GM23338 (cell line): ENCODE measurements around the gene BABAM1. TPM values are rescaled to one million over a fixed set of nuclear protein-coding genes. Genes with fewer than 3 reads are reported as not detected.

Experiments used
- ATAC-seq: fragments of 200-7000 bp; cut with Tn5 transposase; 3 replicates; pipeline ENCODE4 v1.9.1; 2020
- DNase-seq: peaks from one replicate; pipeline ENCODE4 v3.0.0-alpha.2; 2015; ENCODE audit warnings: low spot score
- H2AFZ ChIP-seq: fragments of 200-600 bp; sonication (generic); 2 replicates; pipeline ENCODE4 v1.8.0; 2016; ENCODE audit warnings: antibody characterized with exemption, mild to moderate bottlenecking, moderate library complexity
- H3F3A ChIP-seq: fragments of 200-600 bp; sonication (generic); replicated peaks from 2 replicates; pipeline ENCODE4 v1.8.0; 2017; ENCODE audit warnings: antibody characterized with exemption, mixed run types, low read depth
- H3K27ac ChIP-seq: fragments of 200-600 bp; sonication (generic); 2 replicates; pipeline ENCODE4 v1.6.1; 2016; ENCODE audit warnings: low read depth
- H3K27me3 ChIP-seq: fragments of 200-600 bp; sonication (generic); 2 replicates; pipeline ENCODE4 v1.8.0; 2016; ENCODE audit warnings: mild to moderate bottlenecking, mixed run types, moderate library complexity; ENCODE audit not compliant: insufficient read depth
- H3K36me3 ChIP-seq: fragments of 200-600 bp; sonication (generic); 2 replicates; pipeline ENCODE4 v1.8.0; 2016; ENCODE audit warnings: mild to moderate bottlenecking; ENCODE audit not compliant: insufficient read depth
- H3K4me1 ChIP-seq: fragments of 200-600 bp; sonication (generic); 2 replicates; pipeline ENCODE4 v1.8.0; 2016; ENCODE audit warnings: mild to moderate bottlenecking, moderate library complexity; ENCODE audit not compliant: insufficient read depth
- H3K4me2 ChIP-seq: fragments of 200-600 bp; sonication (generic); 2 replicates; pipeline ENCODE4 v1.7.1; 2017; ENCODE audit warnings: mixed run types
- H3K4me3 ChIP-seq: fragments of 200-600 bp; sonication (generic); 2 replicates; pipeline ENCODE4 v1.6.1; 2016; ENCODE audit warnings: mixed run types
- H3K79me2 ChIP-seq: fragments of 200-600 bp; sonication (generic); replicated peaks from 2 replicates; pipeline ENCODE4 v1.8.0; 2017; ENCODE audit warnings: mild to moderate bottlenecking; ENCODE audit not compliant: insufficient read depth
- H3K9me2 ChIP-seq: fragments of 200-600 bp; sonication (generic); 2 replicates; pipeline ENCODE4 v1.8.0; 2017; ENCODE audit not compliant: insufficient read depth
- H4K20me1 ChIP-seq: fragments of 200-600 bp; sonication (generic); replicated peaks from 2 replicates; pipeline ENCODE4 v1.8.0; 2017; ENCODE audit warnings: mild to moderate bottlenecking; ENCODE audit not compliant: insufficient read depth
- H3K27ac Mint-ChIP-seq: 2 replicates; pipeline ENCODE4 v1.8.0; 2020; ENCODE audit warnings: inconsistent platforms, mild to moderate bottlenecking, moderate library complexity, mixed read lengths
- H3K27me3 Mint-ChIP-seq: 3 replicates; pipeline ENCODE4 v1.8.0; 2022; ENCODE audit warnings: low read depth, mild to moderate bottlenecking, moderate library complexity, mixed read lengths, inconsistent platforms; ENCODE audit not compliant: insufficient read depth, poor library complexity
- H3K36me3 Mint-ChIP-seq: 3 replicates; pipeline ENCODE4 v1.8.0; 2021; ENCODE audit warnings: low read depth, mild to moderate bottlenecking, inconsistent platforms, moderate library complexity, mixed read lengths
- H3K4me1 Mint-ChIP-seq: 3 replicates; pipeline ENCODE4 v1.8.0; 2020; ENCODE audit warnings: mild to moderate bottlenecking, inconsistent platforms, mixed read lengths
- H3K4me3 Mint-ChIP-seq: 3 replicates; pipeline ENCODE4 v1.8.0; 2021; ENCODE audit warnings: moderate library complexity, mild to moderate bottlenecking, inconsistent platforms, mixed read lengths
- H3K9me3 Mint-ChIP-seq: 3 replicates; pipeline ENCODE4 v1.8.0; 2020; ENCODE audit warnings: moderate library complexity, mild to moderate bottlenecking, inconsistent platforms, mixed read lengths
- CREB1 ChIP-seq: fragments of 250-450 bp; sonication (Bioruptor Pico); IDR thresholded peaks from 2 replicates; pipeline ENCODE4 v1.5.0; 2020; ENCODE audit warnings: low read depth, mild to moderate bottlenecking, moderate library complexity
- EZH2phosphoT487 ChIP-seq: fragments of 200-600 bp; sonication (generic); IDR thresholded peaks from one replicate; pipeline ENCODE4 v1.8.1; 2018; ENCODE audit warnings: antibody characterized with exemption; ENCODE audit not compliant: unreplicated experiment
- STAT1 ChIP-seq: IDR thresholded peaks from one replicate; pipeline ENCODE4 v1.6.1; 2016; ENCODE audit warnings: antibody characterized with exemption; ENCODE audit not compliant: unreplicated experiment
- ZNF114 ChIP-seq: fragments of 250-450 bp; sonication (Bioruptor Pico); IDR thresholded peaks from 2 replicates; pipeline ENCODE4 v1.5.0; 2020; ENCODE audit warnings: mild to moderate bottlenecking, moderate library complexity
- polyA plus RNA-seq: library from polyadenylated mRNA; unstranded; fragments of >200 nt; fragmentation: Nextera tagmentation; extraction: Ambion mirVana; gene quantifications from 2 replicates; pipeline ENCODE4 v1.2.1, GENCODE V29; 2016
- total RNA-seq: library from RNA; depleted of rRNA; stranded (reverse); fragments of >200 nt; shearing (Covaris generic); gene quantifications from 2 replicates; pipeline ENCODE4 v1.2.3, GENCODE V29; 2014
- TF ChIP-seq, protein P1 (sequence below), 2 experiments: fragments of 200-600 bp in 1 of 2; sonication (generic) in 1 of 2; conservative IDR thresholded peaks; 2 replicates each; pipeline versions ENCODE4 v1.5.1 to v1.6.1; 2016 to 2017; ENCODE audit warnings: antibody characterized with exemption in 2 of 2, low read depth in 2 of 2, mild to moderate bottlenecking in 2 of 2, moderate library complexity in 1 of 2
- TF ChIP-seq, protein P2 (sequence below): fragments of 250-450 bp; sonication (Bioruptor Pico); IDR thresholded peaks from 2 replicates; pipeline ENCODE4 v1.5.0; 2020; ENCODE audit warnings: mild to moderate bottlenecking, moderate library complexity

Gene BABAM1
- total and polyA plus RNA-seq, 2 experiments from 2014 or later, result 78.1 to 95.0 TPM

DNA sequence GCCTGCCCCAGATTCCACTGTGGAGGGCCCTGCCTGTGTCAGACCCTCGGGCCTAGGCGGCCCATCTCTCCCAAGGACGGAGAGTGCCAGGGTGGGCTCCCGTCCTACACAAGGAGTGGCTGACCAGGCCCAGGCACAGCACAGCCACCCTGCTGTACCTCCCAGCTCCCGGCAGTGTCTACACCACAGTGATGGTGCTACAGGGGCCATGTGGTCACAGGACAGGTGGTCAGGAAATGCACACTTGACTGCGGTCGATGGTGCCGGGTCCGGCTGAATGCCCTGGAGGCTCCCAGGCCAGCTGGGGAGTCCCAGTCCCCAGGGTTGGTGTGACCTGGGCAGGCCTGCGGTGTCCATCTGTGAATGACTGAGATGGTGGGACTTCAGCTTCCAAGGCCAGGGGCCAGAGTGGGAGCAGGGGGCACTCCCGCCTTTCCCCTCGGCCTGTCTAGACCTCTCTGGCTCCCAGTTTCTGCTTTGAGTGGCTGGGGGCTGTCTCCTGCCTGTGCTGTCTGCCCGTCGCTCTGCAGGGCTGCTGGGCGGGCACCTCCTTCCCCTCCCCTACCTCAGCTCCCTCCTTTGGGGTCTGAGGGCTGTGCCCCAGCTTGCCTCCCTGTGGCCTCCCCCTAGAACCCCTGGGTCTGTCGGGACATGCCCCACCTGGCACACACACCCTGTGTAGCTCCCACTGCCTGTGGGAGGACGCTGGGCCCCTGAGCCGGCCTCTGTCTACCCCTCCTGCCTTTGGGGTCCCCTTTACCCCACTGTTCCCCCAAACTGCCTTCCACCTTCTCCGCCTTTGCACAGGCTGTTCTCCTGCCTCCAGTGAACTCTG, 54.6 kb downstream of the BABAM1 start:
- Histone ChIP-seq H3K27ac (peak overlapping the region; percentile 88), H3K27me3 (no peaks in the 10 kb centered on the region), H3K9me2 (no peaks in the 10 kb centered on the region), H3K36me3 (peaks cover 5% of the 10 kb centered on the region; the same call in 1 of the 2 replicates), H3K4me2 (no peak overlapping the region), H2AFZ (no peak overlapping the region), H3F3A (peaks cover 19% of the 10 kb centered on the region), H4K20me1 (no peaks in the 10 kb centered on the region; the same call in 1 of the 2 replicates), H3K79me2 (no peaks in the 10 kb centered on the region), H3K4me1 (peaks cover 18% of the 10 kb centered on the region), H3K4me3 (no peak overlapping the region)
- no peak overlapping the region for H3K4me3 Mint-ChIP-seq
- H3K36me3 Mint-ChIP-seq, result peaks cover 35% of the 10 kb centered on the region
- peak; percentile 6; the same call in 1 of the 3 replicates for ATAC-seq
- TF ChIP-seq CREB1 (CRISPR knock-in tag), result no peak
- TF ChIP-seq STAT1, result no peak
- TF ChIP-seq EZH2phosphoT487, result no peak
- TF ChIP-seq, protein P1, sequence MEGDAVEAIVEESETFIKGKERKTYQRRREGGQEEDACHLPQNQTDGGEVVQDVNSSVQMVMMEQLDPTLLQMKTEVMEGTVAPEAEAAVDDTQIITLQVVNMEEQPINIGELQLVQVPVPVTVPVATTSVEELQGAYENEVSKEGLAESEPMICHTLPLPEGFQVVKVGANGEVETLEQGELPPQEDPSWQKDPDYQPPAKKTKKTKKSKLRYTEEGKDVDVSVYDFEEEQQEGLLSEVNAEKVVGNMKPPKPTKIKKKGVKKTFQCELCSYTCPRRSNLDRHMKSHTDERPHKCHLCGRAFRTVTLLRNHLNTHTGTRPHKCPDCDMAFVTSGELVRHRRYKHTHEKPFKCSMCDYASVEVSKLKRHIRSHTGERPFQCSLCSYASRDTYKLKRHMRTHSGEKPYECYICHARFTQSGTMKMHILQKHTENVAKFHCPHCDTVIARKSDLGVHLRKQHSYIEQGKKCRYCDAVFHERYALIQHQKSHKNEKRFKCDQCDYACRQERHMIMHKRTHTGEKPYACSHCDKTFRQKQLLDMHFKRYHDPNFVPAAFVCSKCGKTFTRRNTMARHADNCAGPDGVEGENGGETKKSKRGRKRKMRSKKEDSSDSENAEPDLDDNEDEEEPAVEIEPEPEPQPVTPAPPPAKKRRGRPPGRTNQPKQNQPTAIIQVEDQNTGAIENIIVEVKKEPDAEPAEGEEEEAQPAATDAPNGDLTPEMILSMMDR (conservative IDR thresholded peaks at IDR 0.05; ENCODE audit: low read depth in 2 of 2), result no peak
- TF ChIP-seq, protein P2, sequence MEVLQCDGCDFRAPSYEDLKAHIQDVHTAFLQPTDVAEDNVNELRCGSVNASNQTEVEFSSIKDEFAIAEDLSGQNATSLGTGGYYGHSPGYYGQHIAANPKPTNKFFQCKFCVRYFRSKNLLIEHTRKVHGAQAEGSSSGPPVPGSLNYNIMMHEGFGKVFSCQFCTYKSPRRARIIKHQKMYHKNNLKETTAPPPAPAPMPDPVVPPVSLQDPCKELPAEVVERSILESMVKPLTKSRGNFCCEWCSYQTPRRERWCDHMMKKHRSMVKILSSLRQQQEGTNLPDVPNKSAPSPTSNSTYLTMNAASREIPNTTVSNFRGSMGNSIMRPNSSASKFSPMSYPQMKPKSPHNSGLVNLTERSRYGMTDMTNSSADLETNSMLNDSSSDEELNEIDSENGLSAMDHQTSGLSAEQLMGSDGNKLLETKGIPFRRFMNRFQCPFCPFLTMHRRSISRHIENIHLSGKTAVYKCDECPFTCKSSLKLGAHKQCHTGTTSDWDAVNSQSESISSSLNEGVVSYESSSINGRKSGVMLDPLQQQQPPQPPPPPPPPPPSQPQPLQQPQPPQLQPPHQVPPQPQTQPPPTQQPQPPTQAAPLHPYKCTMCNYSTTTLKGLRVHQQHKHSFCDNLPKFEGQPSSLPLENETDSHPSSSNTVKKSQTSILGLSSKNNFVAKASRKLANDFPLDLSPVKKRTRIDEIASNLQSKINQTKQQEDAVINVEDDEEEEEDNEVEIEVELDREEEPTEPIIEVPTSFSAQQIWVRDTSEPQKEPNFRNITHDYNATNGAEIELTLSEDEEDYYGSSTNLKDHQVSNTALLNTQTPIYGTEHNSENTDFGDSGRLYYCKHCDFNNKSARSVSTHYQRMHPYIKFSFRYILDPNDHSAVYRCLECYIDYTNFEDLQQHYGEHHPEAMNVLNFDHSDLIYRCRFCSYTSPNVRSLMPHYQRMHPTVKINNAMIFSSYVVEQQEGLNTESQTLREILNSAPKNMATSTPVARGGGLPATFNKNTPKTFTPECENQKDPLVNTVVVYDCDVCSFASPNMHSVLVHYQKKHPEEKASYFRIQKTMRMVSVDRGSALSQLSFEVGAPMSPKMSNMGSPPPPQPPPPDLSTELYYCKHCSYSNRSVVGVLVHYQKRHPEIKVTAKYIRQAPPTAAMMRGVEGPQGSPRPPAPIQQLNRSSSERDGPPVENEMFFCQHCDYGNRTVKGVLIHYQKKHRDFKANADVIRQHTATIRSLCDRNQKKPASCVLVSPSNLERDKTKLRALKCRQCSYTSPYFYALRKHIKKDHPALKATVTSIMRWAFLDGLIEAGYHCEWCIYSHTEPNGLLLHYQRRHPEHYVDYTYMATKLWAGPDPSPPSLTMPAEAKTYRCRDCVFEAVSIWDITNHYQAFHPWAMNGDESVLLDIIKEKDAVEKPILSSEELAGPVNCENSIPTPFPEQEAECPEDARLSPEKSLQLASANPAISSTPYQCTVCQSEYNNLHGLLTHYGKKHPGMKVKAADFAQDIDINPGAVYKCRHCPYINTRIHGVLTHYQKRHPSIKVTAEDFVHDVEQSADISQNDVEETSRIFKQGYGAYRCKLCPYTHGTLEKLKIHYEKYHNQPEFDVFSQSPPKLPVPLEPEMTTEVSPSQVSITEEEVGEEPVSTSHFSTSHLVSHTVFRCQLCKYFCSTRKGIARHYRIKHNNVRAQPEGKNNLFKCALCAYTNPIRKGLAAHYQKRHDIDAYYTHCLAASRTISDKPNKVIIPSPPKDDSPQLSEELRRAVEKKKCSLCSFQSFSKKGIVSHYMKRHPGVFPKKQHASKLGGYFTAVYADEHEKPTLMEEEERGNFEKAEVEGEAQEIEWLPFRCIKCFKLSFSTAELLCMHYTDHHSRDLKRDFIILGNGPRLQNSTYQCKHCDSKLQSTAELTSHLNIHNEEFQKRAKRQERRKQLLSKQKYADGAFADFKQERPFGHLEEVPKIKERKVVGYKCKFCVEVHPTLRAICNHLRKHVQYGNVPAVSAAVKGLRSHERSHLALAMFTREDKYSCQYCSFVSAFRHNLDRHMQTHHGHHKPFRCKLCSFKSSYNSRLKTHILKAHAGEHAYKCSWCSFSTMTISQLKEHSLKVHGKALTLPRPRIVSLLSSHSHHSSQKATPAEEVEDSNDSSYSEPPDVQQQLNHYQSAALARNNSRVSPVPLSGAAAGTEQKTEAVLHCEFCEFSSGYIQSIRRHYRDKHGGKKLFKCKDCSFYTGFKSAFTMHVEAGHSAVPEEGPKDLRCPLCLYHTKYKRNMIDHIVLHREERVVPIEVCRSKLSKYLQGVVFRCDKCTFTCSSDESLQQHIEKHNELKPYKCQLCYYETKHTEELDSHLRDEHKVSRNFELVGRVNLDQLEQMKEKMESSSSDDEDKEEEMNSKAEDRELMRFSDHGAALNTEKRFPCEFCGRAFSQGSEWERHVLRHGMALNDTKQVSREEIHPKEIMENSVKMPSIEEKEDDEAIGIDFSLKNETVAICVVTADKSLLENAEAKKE (CRISPR knock-in tag), result no peak
- no peak for TF ChIP-seq ZNF114 (CRISPR knock-in tag)
- DNase-seq, result no peak
- no peaks in the 10 kb centered on the region; the same call in 2 of the 3 replicates for H3K9me3 Mint-ChIP-seq
- H3K27ac Mint-ChIP-seq, result peak overlapping the region; percentile 70
- H3K27me3 Mint-ChIP-seq, result peaks cover 21% of the 10 kb centered on the region
- peaks cover 15% of the 10 kb centered on the region for H3K4me1 Mint-ChIP-seq
